Measurements from ENCODE around the gene TNRC18. TPM values are rescaled to one million over a fixed set of nuclear protein-coding genes. Genes with fewer than 3 reads are reported as not detected.

Gene TNRC18
- total RNA-seq, 2 experiments from 2014 or later: 43.8 to 44.2 TPM

- Mint-ChIP-seq H3K4me1 (ENCODE audit: low read depth) (no peaks in the 10 kb centered on the region), H3K4me3 (no peak overlapping the region), H3K36me3 (ENCODE audit: low read depth) (peaks cover 36% of the 10 kb centered on the region), H3K9me3 (peaks cover 12% of the 10 kb centered on the region), H3K27me3 (no peaks in the 10 kb centered on the region), H3K27ac (no peak overlapping the region)
- ChIA-PET CTCF (no interaction called here), POLR2A (no interaction called here)
- DNase-seq (no peak), ATAC-seq (no peak)
- intact Hi-C loops (cut with micrococcal nuclease): no loop called here
- no peak for TF ChIP-seq CTCF (IDR thresholded peaks at IDR 0.05)
These were observed 75.3 kb downstream of the TNRC18 start for GRCh38 chr7:5348134-5349004.

- H3K4me3 Mint-ChIP-seq: no peak overlapping the region
- no peak for DNase-seq
- ATAC-seq: no peak
- POLR2A ChIA-PET: no interaction called here
- H3K36me3 Mint-ChIP-seq (ENCODE audit: low read depth): peaks cover 52% of the 10 kb centered on the region
- CTCF ChIA-PET: no interaction called here
- H3K27ac Mint-ChIP-seq: no peak overlapping the region
- no peaks in the 10 kb centered on the region for H3K4me1 Mint-ChIP-seq (ENCODE audit: low read depth)
- intact Hi-C loops (cut with micrococcal nuclease): no loop called here
- no peaks in the 10 kb centered on the region for H3K27me3 Mint-ChIP-seq
- peaks cover 23% of the 10 kb centered on the region for H3K9me3 Mint-ChIP-seq
- no peak for TF ChIP-seq CTCF (IDR thresholded peaks at IDR 0.05)
These were observed 78.0 kb downstream of the TNRC18 start for GRCh38 chr7:5345671-5346070.

GRCh38 chr7:5345171-5345570, 78.5 kb downstream of the TNRC18 start:
- Mint-ChIP-seq H3K4me1 (ENCODE audit: low read depth) (peaks cover 2% of the 10 kb centered on the region), H3K4me3 (no peak overlapping the region), H3K36me3 (ENCODE audit: low read depth) (peaks cover 56% of the 10 kb centered on the region), H3K27ac (no peak overlapping the region), H3K9me3 (peaks cover 23% of the 10 kb centered on the region), H3K27me3 (no peaks in the 10 kb centered on the region)
- no peak for TF ChIP-seq CTCF (IDR thresholded peaks at IDR 0.05)
- intact Hi-C loops (cut with micrococcal nuclease): no loop called here
- ChIA-PET POLR2A (interaction anchor here (1.0 kb wide), 1 partner anchor 9 kb away, joined by 3 read pairs; no protein-coding TSS in a partner anchor), CTCF (no interaction called here)
- ATAC-seq: no peak
- DNase-seq: no peak

GRCh38 chr7:5344342-5344741, 79.3 kb downstream of the TNRC18 start:
- no peak overlapping the region for H3K27ac Mint-ChIP-seq
- peaks cover 23% of the 10 kb centered on the region for H3K9me3 Mint-ChIP-seq
- CTCF ChIA-PET: no interaction called here
- no peak overlapping the region for H3K4me3 Mint-ChIP-seq
- peaks cover 60% of the 10 kb centered on the region for H3K36me3 Mint-ChIP-seq (ENCODE audit: low read depth)
- POLR2A ChIA-PET: interaction anchor here (1.0 kb wide), 1 partner anchor 10 kb away, joined by 3 read pairs; no protein-coding TSS in a partner anchor
- no peak for TF ChIP-seq CTCF (IDR thresholded peaks at IDR 0.05)
- intact Hi-C loops (cut with micrococcal nuclease): no loop called here
- no peaks in the 10 kb centered on the region for H3K27me3 Mint-ChIP-seq
- DNase-seq (no peak), ATAC-seq (no peak)
- H3K4me1 Mint-ChIP-seq (ENCODE audit: low read depth): peaks cover 6% of the 10 kb centered on the region

- Mint-ChIP-seq H3K36me3 (ENCODE audit: low read depth) (peaks cover 60% of the 10 kb centered on the region), H3K27ac (no peak overlapping the region), H3K4me1 (ENCODE audit: low read depth) (peaks cover 6% of the 10 kb centered on the region), H3K9me3 (peaks cover 23% of the 10 kb centered on the region), H3K27me3 (no peaks in the 10 kb centered on the region), H3K4me3 (no peak overlapping the region)
- no peak for TF ChIP-seq CTCF (IDR thresholded peaks at IDR 0.05)
- ATAC-seq: no peak
- ChIA-PET CTCF (no interaction called here), POLR2A (no interaction called here)
- intact Hi-C loops (cut with micrococcal nuclease): no loop called here
- no peak for DNase-seq
These were observed 79.8 kb downstream of the TNRC18 start for GRCh38 chr7:5343884-5344283.
